Activated naive CD4-positive, alpha-beta T cell treated with anti-CD3 and anti-CD28 coated beads, Interleukin-2, amount 50 U/mL, for 72 hours (primary cell): Measurements from ENCODE around the gene CD79B. TPM values are rescaled to one million over a fixed set of nuclear protein-coding genes. Genes with fewer than 3 reads are reported as not detected.

ENCODE experiments used
- ATAC-seq, 2 donors: fragments of 150-1000 bp; cut with Tn5 transposase; 2 replicates each; pipeline ENCODE4 v1.10.0; 2021; ENCODE audit warnings: mild to moderate bottlenecking in 2 of 2, moderate library complexity in 2 of 2
- DNase-seq, 2 donors: peaks; one replicate each; pipeline ENCODE4 v3.0.0; 2021 to 2022; ENCODE audit warnings: low spot score in 2 of 2
- H3K27ac Mint-ChIP-seq, 2 donors: one replicate each; pipeline ENCODE4 v1.8.0; 2022; ENCODE audit warnings: mild to moderate bottlenecking in 2 of 2, mixed read lengths in 2 of 2
- H3K36me3 Mint-ChIP-seq, 2 donors: one replicate each; pipeline ENCODE4 v1.8.0; 2022; ENCODE audit warnings: mixed read lengths in 2 of 2
- H3K9me3 Mint-ChIP-seq, 2 donors: one replicate each; pipeline ENCODE4 v1.8.0; 2022; ENCODE audit warnings: mixed read lengths in 2 of 2
- total RNA-seq, 2 donors: library from RNA; stranded (reverse); gene quantifications; one replicate each; pipeline ENCODE4 v1.2.3, GENCODE V29; 2022

CD79B gene
- total RNA-seq, 2 donors from 2014 or later = 28.7 to 52.6 TPM

- Mint-ChIP-seq H3K27ac (no peak overlapping the region), H3K36me3 (no peaks in the 10 kb centered on the region), H3K9me3 (no peaks in the 10 kb centered on the region)
- no peak for ATAC-seq
- DNase-seq = no peak
Measured at GRCh38 chr17:63941751-63942150, 9.6 kb upstream of the CD79B start.

GRCh38 chr17:63941162-63941561 lies 9.0 kb upstream of the CD79B start:
- DNase-seq (no peak), ATAC-seq (no peak)
- H3K36me3 Mint-ChIP-seq = no peaks in the 10 kb centered on the region
- H3K27ac Mint-ChIP-seq = no peak overlapping the region
- H3K9me3 Mint-ChIP-seq = no peaks in the 10 kb centered on the region

GRCh38 chr17:63940584-63940983 lies 8.5 kb upstream of the CD79B start:
- ATAC-seq (no peak), DNase-seq (no peak)
- H3K9me3 Mint-ChIP-seq = no peaks in the 10 kb centered on the region
- no peaks in the 10 kb centered on the region for H3K36me3 Mint-ChIP-seq
- H3K27ac Mint-ChIP-seq = no peak overlapping the region

- Mint-ChIP-seq H3K27ac (no peak overlapping the region), H3K9me3 (no peaks in the 10 kb centered on the region), H3K36me3 (no peaks in the 10 kb centered on the region)
- no peak for ATAC-seq
- no peak for DNase-seq
Measured at GRCh38 chr17:63939884-63940283, 7.8 kb upstream of the CD79B start.

GRCh38 chr17:63939401-63939800 lies 7.3 kb upstream of the CD79B start:
- DNase-seq = no peak
- H3K27ac Mint-ChIP-seq = peak overlapping the region in 1 of 2 donors; percentile 55
- no peaks in the 10 kb centered on the region for H3K36me3 Mint-ChIP-seq
- ATAC-seq = no peak
- H3K9me3 Mint-ChIP-seq = no peaks in the 10 kb centered on the region

- no peak for DNase-seq
- H3K27ac Mint-ChIP-seq = peak overlapping the region in 1 of 2 donors; percentile 14
- no peaks in the 10 kb centered on the region for H3K36me3 Mint-ChIP-seq
- no peak for ATAC-seq
- H3K9me3 Mint-ChIP-seq = no peaks in the 10 kb centered on the region
Measured at GRCh38 chr17:63937920-63938319, 5.8 kb upstream of the CD79B start.

- H3K9me3 Mint-ChIP-seq = no peaks in the 10 kb centered on the region
Measured at GRCh38 chr17:63937319-63937718, 5.2 kb upstream of the CD79B start.

GRCh38 chr17:63934183-63935112 lies 2.3 kb upstream of the CD79B start:
- Mint-ChIP-seq H3K27ac (no peak overlapping the region), H3K36me3 (peaks cover 0 to 5% of the 10 kb centered on the region in 2 donors), H3K9me3 (no peaks in the 10 kb centered on the region)
- DNase-seq (no peak), ATAC-seq (no peak)

More at GRCh38 chr17:63937319-63937718, 5.2 kb upstream of the CD79B start:
- Mint-ChIP-seq H3K36me3 (no peaks in the 10 kb centered on the region), H3K27ac (no peak overlapping the region)
- DNase-seq = no peak
- ATAC-seq = no peak

- H3K27ac Mint-ChIP-seq = no peak overlapping the region
- H3K36me3 Mint-ChIP-seq = peaks cover 0 to 5% of the 10 kb centered on the region in 2 donors
- ATAC-seq = no peak
- no peaks in the 10 kb centered on the region for H3K9me3 Mint-ChIP-seq
- no peak for DNase-seq
Measured at GRCh38 chr17:63933598-63933997, 1.5 kb upstream of the CD79B start.

- Mint-ChIP-seq H3K9me3 (no peaks in the 10 kb centered on the region), H3K36me3 (peaks cover 0 to 5% of the 10 kb centered on the region in 2 donors)
Measured at GRCh38 chr17:63932721-63933120, 590 bp upstream of the CD79B start.

GRCh38 chr17:63930951-63931575 lies 1.1 kb downstream of the CD79B start:
- ATAC-seq = peak; percentile 74 to 78
- peak overlapping the region; percentile 60 to 86 for H3K27ac Mint-ChIP-seq
- H3K36me3 Mint-ChIP-seq = peaks cover 0 to 5% of the 10 kb centered on the region in 2 donors
- peak; percentile 55 to 72 for DNase-seq
- H3K9me3 Mint-ChIP-seq = no peaks in the 10 kb centered on the region

More at GRCh38 chr17:63932721-63933120, 590 bp upstream of the CD79B start:
- DNase-seq (no peak), ATAC-seq (peak in 1 of 2 donors; percentile 6)
- H3K27ac Mint-ChIP-seq = peak overlapping the region; percentile 15 to 86

GRCh38 chr17:63929860-63930766 lies 2.0 kb downstream of the CD79B start:
- ATAC-seq = no peak
- H3K9me3 Mint-ChIP-seq = no peaks in the 10 kb centered on the region
- H3K27ac Mint-ChIP-seq = peak overlapping the region in 1 of 2 donors; percentile 86
- DNase-seq = no peak
- peaks cover 0 to 5% of the 10 kb centered on the region in 2 donors for H3K36me3 Mint-ChIP-seq

- no peak for ATAC-seq
- H3K36me3 Mint-ChIP-seq = peaks cover 0 to 5% of the 10 kb centered on the region in 2 donors
- DNase-seq = no peak
- H3K27ac Mint-ChIP-seq = no peak overlapping the region
- H3K9me3 Mint-ChIP-seq = no peaks in the 10 kb centered on the region
Measured at GRCh38 chr17:63928966-63929695, 3.0 kb downstream of the CD79B start.

- no peak for ATAC-seq
- no peaks in the 10 kb centered on the region for H3K9me3 Mint-ChIP-seq
- no peak for DNase-seq
- no peak overlapping the region for H3K27ac Mint-ChIP-seq
- peaks cover 0 to 5% of the 10 kb centered on the region in 2 donors for H3K36me3 Mint-ChIP-seq
Measured at GRCh38 chr17:63928172-63928666, 3.9 kb downstream of the CD79B start.

GRCh38 chr17:63927464-63928171 lies 4.5 kb downstream of the CD79B start:
- Mint-ChIP-seq H3K27ac (no peak overlapping the region), H3K36me3 (peaks cover 0 to 5% of the 10 kb centered on the region in 2 donors), H3K9me3 (no peaks in the 10 kb centered on the region)
- no peak for DNase-seq
- ATAC-seq = no peak
